GM18873 (cell line): Measurements from ENCODE around the gene LRRC73.
"Not testable (repeated sequence)": the region's sequence is repeated elsewhere in the genome, so short reads cannot be mapped to it uniquely, and the experiment has no call there.

Experiments
- ATAC-seq: cut with Tn5 transposase; IDR thresholded peaks from one replicate; pipeline ENCODE4 v1.9.1; 2021; ENCODE audit warnings: mild to moderate bottlenecking, moderate library complexity, moderate number of reproducible peaks; ENCODE audit not compliant: unreplicated experiment, low FRiP score

LRRC73 gene

GRCh38 chr6:43509984-43510826 is at the start of gene LRRC73:
Gene LRRC73 (minus strand): TSS chr6:43510346. CDS start chr6:43509785, 561 bp downstream.
- ATAC-seq: no peak

- ATAC-seq: no peak
These were observed 49.2 kb upstream of the LRRC73 start for GRCh38 chr6:43559328-43559727.

- ATAC-seq: not testable (repeated sequence)
These were observed 47.5 kb upstream of the LRRC73 start for GRCh38 chr6:43557620-43558019.

GRCh38 chr6:43547222-43547621 is 37.1 kb upstream of the LRRC73 start:
- no peak for ATAC-seq

- ATAC-seq: no peak
These were observed 34.3 kb upstream of the LRRC73 start for GRCh38 chr6:43544461-43544860.

GRCh38 chr6:43541774-43542471 is 31.8 kb upstream of the LRRC73 start:
- no peak for ATAC-seq

GRCh38 chr6:43540507-43540906 is 30.4 kb upstream of the LRRC73 start:
- no peak for ATAC-seq

GRCh38 chr6:43539409-43539808 is 29.3 kb upstream of the LRRC73 start:
- ATAC-seq: not testable (repeated sequence)

- not testable (repeated sequence) for ATAC-seq
These were observed 28.8 kb upstream of the LRRC73 start for GRCh38 chr6:43538986-43539385.

- ATAC-seq: no peak
These were observed 22.1 kb upstream of the LRRC73 start for GRCh38 chr6:43532201-43532600.

GRCh38 chr6:43524483-43524961 is 14.4 kb upstream of the LRRC73 start:
- ATAC-seq: no peak

GRCh38 chr6:43523284-43523683 is 13.1 kb upstream of the LRRC73 start:
- no peak for ATAC-seq

- no peak for ATAC-seq
These were observed 12.6 kb upstream of the LRRC73 start for GRCh38 chr6:43522547-43523261.

GRCh38 chr6:43521836-43522235 is 11.7 kb upstream of the LRRC73 start:
- no peak for ATAC-seq

- ATAC-seq: no peak
These were observed 10.0 kb upstream of the LRRC73 start for GRCh38 chr6:43520097-43520496.

GRCh38 chr6:43517505-43518357 is 7.6 kb upstream of the LRRC73 start:
- no peak for ATAC-seq

- peak; percentile 78 for ATAC-seq
These were observed 6.8 kb upstream of the LRRC73 start, which contains the start of the genes POLR1C and YIPF3 for GRCh38 chr6:43516697-43517504. Gene POLR1C (plus strand): TSS chr6:43517089. CDS start chr6:43517110, 21 bp downstream. Gene YIPF3 (minus strand): TSS chr6:43516926. CDS start chr6:43516807, 119 bp downstream.

GRCh38 chr6:43516367-43516696 is 6.2 kb upstream of the LRRC73 start:
- ATAC-seq: no peak

- no peak for ATAC-seq
These were observed 5.7 kb upstream of the LRRC73 start for GRCh38 chr6:43515808-43516207.
